Activated T-helper 1 cell treated with anti-CD3 and anti-CD28 coated beads, Interleukin-12 subunit alpha, Interleukin-12 subunit beta, Interleukin-2, Interleukin-4 antibody, amounts not matched to agents 30 ng/mL and 10 ng/mL and 1 ng/mL, durations not matched to agents 14 hours and 24 hours and 36 hours (primary cell): Measurements from ENCODE around the gene LRP1. TPM values are rescaled to one million over a fixed set of nuclear protein-coding genes. Genes with fewer than 3 reads are reported as not detected.

Experiments
- DNase-seq: peaks from one replicate; pipeline ENCODE4 v3.0.0; 2021; ENCODE audit warnings: low spot score
- H3K27ac Mint-ChIP-seq: one replicate; pipeline ENCODE4 v1.8.0; 2021; ENCODE audit warnings: mild to moderate bottlenecking, mixed read lengths
- H3K27me3 Mint-ChIP-seq: one replicate; pipeline ENCODE4 v1.8.0; 2022; ENCODE audit warnings: mild to moderate bottlenecking, moderate library complexity, mixed read lengths; ENCODE audit not compliant: insufficient read depth
- H3K36me3 Mint-ChIP-seq: one replicate; pipeline ENCODE4 v1.8.0; 2021; ENCODE audit warnings: low read depth, mixed read lengths
- H3K4me1 Mint-ChIP-seq: one replicate; pipeline ENCODE4 v1.8.0; 2021; ENCODE audit warnings: low read depth, mixed read lengths
- H3K4me3 Mint-ChIP-seq: one replicate; pipeline ENCODE4 v1.8.0; 2021; ENCODE audit warnings: mild to moderate bottlenecking, moderate library complexity, mixed read lengths
- H3K9me3 Mint-ChIP-seq: one replicate; pipeline ENCODE4 v1.8.0; 2021; ENCODE audit warnings: mixed read lengths
- intact Hi-C: fragments of 100-400 bp; cut with micrococcal nuclease; formaldehyde crosslinking; loops from one replicate; pipeline ENCODE4 v1.15.1; 2024
- total RNA-seq: library from RNA; stranded (reverse); gene quantifications from 2 replicates; pipeline ENCODE4 v1.2.3, GENCODE V29; 2022

The LRP1 gene
- total RNA-seq, 1 donor from 2014 or later, result 0.26 TPM

DNA sequence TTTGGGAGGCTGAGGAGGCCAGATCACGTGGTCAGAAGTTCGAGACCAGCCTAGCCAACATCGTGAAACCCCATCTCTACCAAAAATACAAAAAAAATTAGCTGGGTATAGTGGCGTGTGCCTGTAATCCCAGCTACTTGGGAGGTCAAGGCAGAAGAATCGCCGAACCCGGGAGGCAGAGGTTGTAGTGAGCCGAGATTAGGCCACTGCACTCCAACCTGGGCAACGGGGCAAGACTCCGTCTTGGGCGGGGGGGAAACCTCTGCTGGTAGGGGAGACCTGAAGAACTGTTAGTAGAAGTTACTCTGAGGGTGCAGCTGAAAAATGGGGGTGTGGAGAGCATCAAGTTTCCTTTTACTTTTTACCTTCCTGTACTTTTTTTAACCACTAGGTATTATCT, 2.2 kb upstream of the LRP1 start:
- peaks cover 50% of the 10 kb centered on the region for H3K27me3 Mint-ChIP-seq
- DNase-seq, result no peak
- no peak overlapping the region for H3K4me3 Mint-ChIP-seq
- H3K4me1 Mint-ChIP-seq, result peaks cover 23% of the 10 kb centered on the region
- intact Hi-C loops, result loop anchor here (2.0 kb wide), 1 partner anchor 117 kb away; no protein-coding TSS in a partner anchor
- H3K36me3 Mint-ChIP-seq, result peaks cover 6% of the 10 kb centered on the region
- peaks cover 18% of the 10 kb centered on the region for H3K9me3 Mint-ChIP-seq
- no peak overlapping the region for H3K27ac Mint-ChIP-seq

DNA sequence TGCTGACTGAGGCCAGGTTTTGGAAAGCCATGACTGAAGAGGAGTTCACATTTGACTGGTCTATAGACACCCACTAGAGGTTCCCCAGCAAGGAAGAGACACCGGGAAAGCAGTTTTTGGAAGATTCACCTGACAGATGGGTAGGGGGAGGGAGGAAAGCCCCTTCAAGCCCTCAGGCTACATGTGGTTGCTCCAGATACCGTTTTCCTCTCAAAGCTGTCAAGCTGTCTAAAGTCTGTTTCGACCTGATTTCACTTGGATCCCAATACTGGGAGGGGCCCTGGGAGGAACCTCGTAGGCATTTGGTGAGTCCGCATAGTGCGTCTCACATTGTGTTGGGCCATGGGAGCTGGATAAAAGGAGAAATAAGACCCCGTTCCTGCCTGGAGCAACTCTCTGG, 1.7 kb upstream of the LRP1 start:
- Mint-ChIP-seq H3K27me3 (peaks cover 55% of the 10 kb centered on the region), H3K4me1 (peaks cover 23% of the 10 kb centered on the region), H3K27ac (no peak overlapping the region), H3K4me3 (peak overlapping the region; percentile 85), H3K36me3 (peaks cover 6% of the 10 kb centered on the region), H3K9me3 (peaks cover 18% of the 10 kb centered on the region)
- intact Hi-C loops, result loop anchor here (2.0 kb wide), 1 partner anchor 116 kb away; no protein-coding TSS in a partner anchor
- DNase-seq, result no peak

DNA sequence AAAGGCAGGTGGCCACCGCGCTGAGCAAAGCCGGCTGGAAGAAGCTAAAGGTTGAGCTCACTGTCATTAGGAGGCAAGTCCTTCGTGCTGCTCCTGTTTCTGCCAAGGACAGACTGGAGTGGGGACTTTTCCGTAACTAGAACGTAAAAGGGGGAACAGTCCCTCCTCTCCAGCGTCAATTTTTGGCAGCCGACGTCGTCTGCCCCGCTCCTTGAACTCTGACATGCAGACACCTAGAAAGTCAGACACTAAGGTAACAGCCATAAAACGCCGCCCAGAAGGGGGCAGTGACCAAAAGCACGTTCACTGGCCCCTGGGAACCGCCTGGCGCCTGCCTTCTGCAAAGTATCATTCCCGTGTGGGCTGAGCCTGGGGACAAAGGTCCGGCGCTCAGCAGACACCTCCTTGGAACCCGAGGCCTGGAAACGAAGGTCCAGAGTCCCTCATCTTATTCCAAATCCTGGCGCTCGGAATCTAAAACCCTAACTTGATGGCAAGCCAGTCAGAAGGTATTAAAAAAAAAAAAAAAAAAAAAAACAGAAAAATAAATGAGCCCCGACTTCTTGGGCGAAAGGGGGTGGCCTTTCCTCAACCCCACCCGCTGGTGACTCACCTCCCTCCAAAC, 1.1 kb upstream of the LRP1 start:
- Mint-ChIP-seq H3K27ac (no peak overlapping the region), H3K36me3 (peaks cover 6% of the 10 kb centered on the region), H3K27me3 (peaks cover 55% of the 10 kb centered on the region), H3K4me3 (peak overlapping the region; percentile 85), H3K9me3 (peaks cover 17% of the 10 kb centered on the region), H3K4me1 (peaks cover 23% of the 10 kb centered on the region)
- intact Hi-C loops, result loop anchor here (2.0 kb wide), 1 partner anchor 116 kb away; no protein-coding TSS in a partner anchor
- DNase-seq, result peak; percentile 47

DNA sequence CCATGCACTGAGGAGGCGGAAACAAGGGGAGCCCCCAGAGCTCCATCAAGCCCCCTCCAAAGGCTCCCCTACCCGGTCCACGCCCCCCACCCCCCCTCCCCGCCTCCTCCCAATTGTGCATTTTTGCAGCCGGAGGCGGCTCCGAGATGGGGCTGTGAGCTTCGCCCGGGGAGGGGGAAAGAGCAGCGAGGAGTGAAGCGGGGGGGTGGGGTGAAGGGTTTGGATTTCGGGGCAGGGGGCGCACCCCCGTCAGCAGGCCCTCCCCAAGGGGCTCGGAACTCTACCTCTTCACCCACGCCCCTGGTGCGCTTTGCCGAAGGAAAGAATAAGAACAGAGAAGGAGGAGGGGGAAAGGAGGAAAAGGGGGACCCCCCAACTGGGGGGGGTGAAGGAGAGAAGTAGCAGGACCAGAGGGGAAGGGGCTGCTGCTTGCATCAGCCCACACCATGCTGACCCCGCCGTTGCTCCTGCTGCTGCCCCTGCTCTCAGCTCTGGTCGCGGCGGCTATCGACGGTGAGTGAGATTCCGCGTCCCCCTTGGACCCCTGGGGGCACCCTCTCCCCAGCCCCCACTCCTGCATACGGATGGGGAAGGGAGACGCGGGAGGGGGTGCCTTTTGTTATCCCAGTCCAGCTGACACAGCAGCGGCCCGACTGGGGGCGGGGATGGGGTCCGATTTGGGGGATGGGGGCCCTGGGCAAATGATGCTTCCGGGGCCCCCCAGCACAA, 400 bp downstream of the LRP1 start:
- Mint-ChIP-seq H3K4me1 (peaks cover 23% of the 10 kb centered on the region), H3K4me3 (no peak overlapping the region), H3K9me3 (peaks cover 8% of the 10 kb centered on the region), H3K36me3 (peaks cover 3% of the 10 kb centered on the region), H3K27me3 (peaks cover 52% of the 10 kb centered on the region), H3K27ac (no peak overlapping the region)
- no peak for DNase-seq
- intact Hi-C loops, result no loop called here

DNA sequence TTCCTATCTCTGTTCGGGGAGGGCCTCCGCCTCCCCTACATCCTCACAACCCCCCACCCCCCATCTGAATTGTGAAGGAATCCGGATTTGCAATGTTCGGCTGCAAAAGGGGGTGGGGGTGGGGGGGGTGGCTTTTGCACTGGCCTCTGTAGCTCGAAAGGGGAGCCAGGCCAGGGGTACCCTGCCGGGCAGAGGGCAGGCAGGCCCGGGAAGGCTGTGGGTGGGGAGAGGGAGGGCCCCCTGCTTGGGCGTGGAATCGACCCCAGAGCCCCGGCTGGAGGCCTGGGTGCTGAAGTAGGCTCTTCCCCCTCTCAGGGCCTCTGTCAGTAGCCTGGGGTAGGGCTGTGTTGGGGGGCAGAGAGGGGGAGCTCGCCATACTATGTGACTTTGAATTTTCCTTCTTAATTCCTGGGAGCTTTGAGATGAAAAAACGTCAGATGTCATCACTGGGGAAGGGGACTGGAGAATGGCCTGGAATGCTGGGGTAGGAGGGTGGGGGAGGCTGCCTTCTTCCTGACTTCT, 1.1 kb downstream of the LRP1 start:
- Mint-ChIP-seq H3K4me1 (peaks cover 18% of the 10 kb centered on the region), H3K4me3 (peak overlapping the region; percentile 78), H3K36me3 (no peaks in the 10 kb centered on the region), H3K9me3 (peaks cover under 1% of the 10 kb centered on the region), H3K27ac (no peak overlapping the region), H3K27me3 (peaks cover 48% of the 10 kb centered on the region)
- DNase-seq, result no peak
- intact Hi-C loops, result no loop called here

DNA sequence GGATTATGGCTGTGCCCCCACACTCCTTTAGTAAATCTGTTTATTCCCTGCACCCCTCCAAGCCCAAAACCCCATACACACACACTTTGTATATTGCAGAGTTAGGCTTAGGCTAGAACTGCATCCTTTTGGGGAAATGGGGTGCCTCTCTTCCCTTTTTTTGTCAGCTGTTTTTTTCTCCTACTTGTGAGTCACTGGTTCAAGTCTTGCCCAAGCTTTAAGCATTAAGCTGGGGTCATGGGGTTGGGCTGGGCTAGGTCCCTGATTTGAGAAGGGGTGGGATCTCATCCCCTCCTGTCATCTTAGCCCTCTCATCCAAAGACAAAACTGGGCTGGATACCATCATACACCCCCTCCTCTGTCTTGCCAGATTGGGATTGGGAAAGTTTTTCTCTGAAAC, 1.6 kb downstream of the LRP1 start:
- intact Hi-C loops, result no loop called here

DNA sequence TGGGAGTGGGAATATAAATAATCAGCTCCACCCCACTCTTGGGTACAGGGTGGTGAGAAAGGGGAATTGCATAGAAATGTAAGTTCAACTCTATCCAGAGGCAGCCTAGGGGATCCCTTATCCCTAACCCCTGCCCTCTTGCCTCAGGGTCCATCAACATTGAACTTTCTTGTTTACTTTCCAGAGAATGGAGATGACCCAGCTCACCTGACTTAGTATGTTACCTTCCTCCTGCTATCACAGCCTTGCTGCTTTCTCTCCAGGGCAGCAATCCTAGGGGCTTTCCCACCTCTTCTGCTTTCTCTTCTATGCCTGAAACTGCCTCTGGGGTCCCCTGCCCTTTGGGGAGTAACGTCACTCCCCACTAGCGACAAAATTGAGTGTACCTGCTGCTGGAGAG, 2.7 kb downstream of the LRP1 start:
- Mint-ChIP-seq H3K36me3 (no peaks in the 10 kb centered on the region), H3K9me3 (no peaks in the 10 kb centered on the region), H3K4me3 (no peak overlapping the region), H3K27ac (no peak overlapping the region), H3K4me1 (peaks cover 17% of the 10 kb centered on the region), H3K27me3 (peaks cover 38% of the 10 kb centered on the region)
- DNase-seq, result no peak
- intact Hi-C loops, result no loop called here

More for the DNA sequence above, 1.6 kb downstream of the LRP1 start:
- Mint-ChIP-seq H3K36me3 (no peaks in the 10 kb centered on the region), H3K4me3 (peak overlapping the region; percentile 78), H3K9me3 (no peaks in the 10 kb centered on the region), H3K27ac (no peak overlapping the region), H3K4me1 (peaks cover 17% of the 10 kb centered on the region), H3K27me3 (peaks cover 43% of the 10 kb centered on the region)
- no peak for DNase-seq

DNA sequence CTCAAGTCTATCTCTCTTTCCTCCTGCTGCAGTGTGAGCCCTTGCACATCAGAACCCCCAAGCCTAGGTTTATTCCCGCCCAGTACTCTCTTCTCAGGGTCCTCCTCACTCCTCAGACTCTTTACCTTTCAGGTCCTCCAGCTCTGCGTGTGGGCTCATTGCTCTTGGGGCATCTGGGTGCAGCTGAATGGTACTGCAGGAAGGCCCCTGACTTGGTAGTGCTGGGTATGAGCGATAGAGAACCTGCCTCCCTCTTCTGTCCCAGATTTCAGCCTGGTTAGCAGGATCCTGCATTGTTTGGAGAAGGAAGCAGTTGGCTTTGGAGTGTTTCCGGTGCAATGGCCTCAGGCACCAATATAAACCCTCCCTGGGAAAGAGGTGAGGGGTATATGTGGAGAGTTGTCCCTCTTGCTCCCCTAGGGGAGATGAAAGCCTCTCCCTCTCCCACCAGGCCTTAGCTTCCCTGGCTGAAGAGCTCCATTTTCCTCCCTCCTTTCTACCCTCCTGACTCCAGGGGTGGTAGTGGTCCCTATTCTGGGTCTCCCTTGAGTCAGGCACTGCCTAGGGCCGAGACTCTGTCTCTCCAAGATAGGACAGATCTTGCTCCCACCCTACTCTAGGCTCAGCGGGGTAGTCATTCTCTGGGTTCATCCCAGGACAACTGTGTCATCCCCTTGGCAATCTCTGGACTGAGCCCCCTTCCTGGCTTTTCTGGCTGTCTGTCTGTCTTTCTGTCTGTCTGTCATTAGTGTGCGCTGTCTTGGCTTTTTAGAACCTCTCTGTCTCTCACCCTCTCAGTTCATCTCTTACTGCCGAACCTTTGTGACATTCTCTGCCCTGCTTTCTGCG, 3.8 kb downstream of the LRP1 start:
- intact Hi-C loops, result no loop called here

DNA sequence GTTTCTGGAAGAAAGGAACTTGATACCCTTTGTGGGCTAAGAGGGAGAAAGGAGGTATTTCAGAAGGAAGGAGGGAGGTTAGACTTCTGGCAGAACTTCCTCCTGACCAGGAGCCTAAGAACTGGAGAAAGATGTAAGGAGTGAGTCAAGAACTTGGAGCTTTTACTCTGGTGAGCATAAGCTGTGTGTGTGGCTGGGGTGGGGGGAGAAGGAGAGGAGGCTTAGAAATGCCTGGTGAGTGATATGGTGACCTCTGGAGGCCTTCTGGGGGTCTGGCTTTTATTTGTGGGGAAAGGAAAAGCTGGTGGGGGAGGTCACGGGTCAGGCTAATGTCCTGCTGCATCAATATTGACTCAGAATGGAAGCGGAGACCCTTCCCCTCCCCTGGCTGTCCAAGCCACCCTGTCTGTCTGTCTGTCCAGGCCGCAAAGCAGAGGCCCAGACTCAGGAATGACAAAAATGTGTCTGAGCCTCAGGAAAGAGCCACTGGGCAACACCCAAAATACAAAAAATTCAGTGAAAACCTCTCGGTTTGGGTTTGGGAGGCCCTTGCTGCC, 4.8 kb downstream of the LRP1 start:
- no peak for DNase-seq
- H3K4me3 Mint-ChIP-seq, result no peak overlapping the region
- H3K9me3 Mint-ChIP-seq, result no peaks in the 10 kb centered on the region
- no peak overlapping the region for H3K27ac Mint-ChIP-seq
- H3K4me1 Mint-ChIP-seq, result peaks cover 6% of the 10 kb centered on the region
- H3K27me3 Mint-ChIP-seq, result peaks cover 27% of the 10 kb centered on the region
- intact Hi-C loops, result no loop called here
- no peaks in the 10 kb centered on the region for H3K36me3 Mint-ChIP-seq

More for the DNA sequence above, 3.8 kb downstream of the LRP1 start:
- Mint-ChIP-seq H3K4me1 (peaks cover 10% of the 10 kb centered on the region), H3K4me3 (no peak overlapping the region), H3K9me3 (no peaks in the 10 kb centered on the region), H3K36me3 (no peaks in the 10 kb centered on the region), H3K27me3 (peaks cover 27% of the 10 kb centered on the region), H3K27ac (no peak overlapping the region)
- no peak for DNase-seq

DNA sequence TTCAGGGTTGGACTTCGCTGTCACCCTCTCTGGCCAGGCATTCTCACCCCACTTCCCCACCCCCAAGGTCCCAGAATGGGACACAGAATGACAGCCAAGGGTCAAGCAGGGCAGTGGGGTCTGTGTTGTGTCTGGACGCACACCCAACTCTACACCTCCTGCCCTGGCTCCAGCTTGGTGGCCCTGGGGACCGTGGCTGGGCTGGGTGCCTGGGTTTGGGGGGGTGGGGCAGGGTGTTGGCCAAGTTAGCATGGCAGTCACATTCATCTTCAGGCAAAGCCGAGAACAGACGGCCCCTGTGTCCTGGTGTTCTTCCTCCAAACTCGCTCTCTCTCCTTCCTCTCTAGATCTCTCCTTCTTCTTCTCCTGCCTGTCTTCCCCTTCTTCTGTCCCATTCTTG, 5.6 kb downstream of the LRP1 start:
- H3K36me3 Mint-ChIP-seq, result no peaks in the 10 kb centered on the region
- H3K4me1 Mint-ChIP-seq, result peaks cover 6% of the 10 kb centered on the region
- intact Hi-C loops, result no loop called here
- no peak for DNase-seq
- peaks cover 27% of the 10 kb centered on the region for H3K27me3 Mint-ChIP-seq
- H3K9me3 Mint-ChIP-seq, result no peaks in the 10 kb centered on the region
- H3K4me3 Mint-ChIP-seq, result no peak overlapping the region
- H3K27ac Mint-ChIP-seq, result no peak overlapping the region

DNA sequence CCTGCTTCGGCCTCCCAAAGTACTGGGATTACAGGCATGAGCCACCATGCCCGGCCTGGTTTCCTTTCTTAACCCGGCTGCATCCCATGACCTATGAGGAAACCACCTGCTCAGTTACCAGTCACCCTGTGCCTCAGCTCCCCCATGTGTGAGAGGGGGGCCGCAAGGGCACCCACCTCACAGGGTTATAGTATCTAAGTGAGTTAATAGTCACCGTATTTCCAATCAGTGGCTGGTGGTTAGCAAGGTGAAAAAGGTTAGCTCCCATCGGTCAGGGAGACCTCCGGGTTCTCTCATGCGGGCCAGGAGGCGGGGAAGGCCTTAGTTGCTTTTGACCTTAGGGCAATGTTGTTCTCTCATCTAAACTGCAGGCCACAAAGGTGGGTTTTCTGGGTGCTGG, 6.7 kb downstream of the LRP1 start:
- Mint-ChIP-seq H3K27ac (no peak overlapping the region), H3K4me1 (peaks cover 2% of the 10 kb centered on the region), H3K9me3 (no peaks in the 10 kb centered on the region), H3K36me3 (no peaks in the 10 kb centered on the region), H3K4me3 (no peak overlapping the region), H3K27me3 (peaks cover 22% of the 10 kb centered on the region)
- intact Hi-C loops, result no loop called here
- no peak for DNase-seq

DNA sequence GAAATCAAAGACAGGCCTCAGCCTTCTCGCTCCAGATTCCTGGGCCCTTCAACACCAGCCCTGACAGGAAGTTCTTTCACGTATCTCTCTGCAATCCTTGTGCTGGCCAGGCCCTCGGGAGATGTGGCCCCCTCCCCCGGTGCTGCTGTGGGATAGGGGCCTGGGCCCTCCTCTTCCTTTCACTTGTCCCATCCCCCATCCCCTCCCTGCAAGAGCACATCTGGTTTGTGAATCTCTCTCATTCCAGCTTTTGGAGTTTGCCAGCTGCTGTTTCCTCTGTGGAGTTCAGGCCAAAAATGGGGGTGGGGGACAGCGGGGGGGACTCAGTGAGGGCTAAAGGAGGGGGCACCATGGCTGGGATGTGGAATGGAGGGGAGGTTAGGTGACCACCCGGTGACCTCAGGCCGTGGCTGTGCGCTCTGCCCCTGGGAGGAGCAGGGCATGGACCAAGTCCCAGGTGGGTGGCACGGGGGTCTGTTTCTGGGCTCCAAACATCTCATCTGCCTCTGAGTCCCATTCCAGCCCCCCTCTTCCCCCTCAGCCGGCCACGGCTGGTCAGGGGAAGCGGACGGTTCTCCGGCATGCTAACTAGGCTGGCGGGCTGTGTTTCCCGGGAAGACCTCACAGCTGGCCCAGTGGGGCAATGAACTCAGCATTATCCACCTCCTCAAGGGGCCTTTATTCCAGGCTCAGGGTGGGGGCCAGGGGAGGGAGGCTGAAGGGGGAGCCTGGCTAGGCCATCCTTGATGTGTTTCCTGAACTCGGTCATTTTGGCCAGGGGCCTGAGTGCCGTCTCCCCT, 7.4 kb downstream of the LRP1 start:
- Mint-ChIP-seq H3K36me3 (no peaks in the 10 kb centered on the region), H3K9me3 (no peaks in the 10 kb centered on the region), H3K4me1 (no peaks in the 10 kb centered on the region), H3K27me3 (peaks cover 15% of the 10 kb centered on the region), H3K27ac (no peak overlapping the region), H3K4me3 (no peak overlapping the region)
- intact Hi-C loops, result no loop called here
- no peak for DNase-seq
